Panc1 (cell line): Measurements from ENCODE around the gene LIMCH1. TPM values are rescaled to one million over a fixed set of nuclear protein-coding genes. Genes with fewer than 3 reads are reported as not detected.

Experiments used
- ATAC-seq: fragments of 200-7000 bp; cut with Tn5 transposase; 2 replicates; pipeline ENCODE4 v1.9.1; 2020; ENCODE audit warnings: mild to moderate bottlenecking, moderate library complexity
- BruUV-seq: library from RNA; stranded (reverse); fragments of 400-500 nt; replicated peaks from 2 replicates; lab custom pipeline; 2021; lab: Mats Ljungman, UMichigan
- CTCF ChIA-PET: fragments of 300-600 bp; sonication (Branson Sonifier 250); formaldehyde crosslinking; loops from one replicate; lab custom pipeline; 2022; ENCODE audit warnings: antibody characterized with exemption; lab: Charles Lee
- POLR2A ChIA-PET: fragments of 300-600 bp; sonication (Branson Sonifier 250); formaldehyde crosslinking; loops from one replicate; lab custom pipeline; 2022; ENCODE audit warnings: antibody characterized with exemption; lab: Charles Lee
- DNase-seq: peaks from one replicate; pipeline ENCODE4 v3.0.0-alpha.2; 2010; ENCODE audit warnings: low read depth, low spot score
- H3K27ac ChIP-seq: 2 replicates; pipeline ENCODE4 v1.5.1; 2011; ENCODE audit warnings: mild to moderate bottlenecking, low read length, inconsistent platforms
- H3K27me3 ChIP-seq: fragments of 200-500 bp; sonication (Bioruptor generic); 2 replicates; pipeline ENCODE4 v1.6.0; 2014; ENCODE audit warnings: low read length, inconsistent platforms; ENCODE audit not compliant: control insufficient read depth, insufficient read depth
- H3K36me3 ChIP-seq: fragments of 200-500 bp; sonication (Bioruptor generic); 2 replicates; pipeline ENCODE4 v1.5.1; 2014; ENCODE audit warnings: inconsistent platforms, mild to moderate bottlenecking, low read length, moderate library complexity; ENCODE audit not compliant: control insufficient read depth, insufficient read depth
- H3K4me1 ChIP-seq: 2 replicates; pipeline ENCODE4 v1.5.1; 2011; ENCODE audit warnings: inconsistent platforms, mild to moderate bottlenecking, low read length, moderate library complexity; ENCODE audit not compliant: control insufficient read depth, insufficient read depth
- H3K4me3 ChIP-seq, 2 experiments: 2 replicates each; pipeline ENCODE4 v1.5.1; 2011 to 2012; ENCODE audit warnings: low read depth in 2 of 2, low read length in 2 of 2, mild to moderate bottlenecking in 2 of 2, inconsistent platforms in 1 of 2, moderate library complexity in 1 of 2
- H3K9me3 ChIP-seq: fragments of 200-500 bp; sonication (Bioruptor generic); 2 replicates; pipeline ENCODE4 v1.5.1; 2014; ENCODE audit warnings: low read depth, mild to moderate bottlenecking, inconsistent platforms, low read length, moderate library complexity; ENCODE audit not compliant: control insufficient read depth, insufficient read depth
- CTCF ChIP-seq: fragments of 450-650 bp; IDR thresholded peaks from 2 replicates; pipeline ENCODE4 v1.5.1; 2017; ENCODE audit warnings: mild to moderate bottlenecking
- POLR2AphosphoS5 ChIP-seq: IDR thresholded peaks from 2 replicates; pipeline ENCODE4 v1.6.1; 2012; ENCODE audit warnings: mild to moderate bottlenecking, low read depth, low read length, moderate library complexity
- REST ChIP-seq, 2 experiments: IDR thresholded peaks; 2 replicates each; pipeline ENCODE4 v1.6.1; 2011 to 2012; ENCODE audit warnings: low read depth in 2 of 2, control low read depth in 1 of 2, low read length in 1 of 2, mild to moderate bottlenecking in 1 of 2, moderate library complexity in 1 of 2; ENCODE audit not compliant: insufficient read depth in 1 of 2
- SIN3A ChIP-seq: IDR thresholded peaks from 2 replicates; pipeline ENCODE4 v1.6.1; 2012; ENCODE audit warnings: low read depth, mild to moderate bottlenecking, low read length, moderate library complexity, borderline replicate concordance; ENCODE audit not compliant: insufficient read depth
- TCF7L2 ChIP-seq: IDR thresholded peaks from 2 replicates; pipeline ENCODE4 v1.6.1; 2011; ENCODE audit warnings: mild to moderate bottlenecking, low read depth, low read length, inconsistent platforms
- in situ Hi-C: cut with HindIII; loops from 2 replicates; pipeline ENCODE4 v1.10.0; 2016; ENCODE audit warnings: low sequenced_read_pairs, low pct_unique_long_range_greater_than_20kb
- intact Hi-C: fragments of 100-400 bp; cut with micrococcal nuclease; formaldehyde crosslinking; loops from one replicate; pipeline ENCODE4 v1.10.0; 2022; ENCODE audit not compliant: unreplicated experiment
- total RNA-seq: library from RNA; stranded (reverse); gene quantifications from one replicate; pipeline ENCODE4 v1.2.1, GENCODE V29; 2021; ENCODE audit not compliant: unreplicated experiment

The LIMCH1 gene
- total RNA-seq, 1 experiment from 2014 or later = 3.3 TPM

- no peaks in the 10 kb centered on the region for H3K4me1 ChIP-seq
- H3K27ac ChIP-seq = no peak overlapping the region
- no peaks in the 10 kb centered on the region for H3K27me3 ChIP-seq
- no TSS peak for BruUV-seq
- H3K36me3 ChIP-seq = no peaks in the 10 kb centered on the region
- intact Hi-C loops = no loop called here
- CTCF ChIA-PET = no interaction called here
- in situ Hi-C loops = no loop called here
- no peak for DNase-seq
- no peak overlapping the region for H3K4me3 ChIP-seq
- no peak for ATAC-seq
- POLR2A ChIA-PET = no interaction called here
- H3K9me3 ChIP-seq = no peaks in the 10 kb centered on the region
- TF ChIP-seq REST (IDR thresholded peaks at IDR 0.05; ENCODE audit: insufficient read depth in 1 of 2, low read depth in 2 of 2, low read length in 1 of 2) (no peak), CTCF (no peak), POLR2AphosphoS5 (no peak)
These were observed 23.0 kb upstream of the LIMCH1 start for GRCh38 chr4:41514766-41515481.

GRCh38 chr4:41517121-41517520 lies 20.8 kb upstream of the LIMCH1 start:
- DNase-seq (no peak), ATAC-seq (no peak)
- BruUV-seq = no TSS peak
- TF ChIP-seq POLR2AphosphoS5 (no peak), TCF7L2 (no peak), REST (IDR thresholded peaks at IDR 0.05; ENCODE audit: insufficient read depth in 1 of 2, low read depth in 2 of 2, low read length in 1 of 2) (no peak), SIN3A (no peak), CTCF (no peak)
- Histone ChIP-seq H3K27me3 (no peaks in the 10 kb centered on the region), H3K36me3 (no peaks in the 10 kb centered on the region), H3K9me3 (no peaks in the 10 kb centered on the region), H3K4me3 (no peak overlapping the region), H3K27ac (no peak overlapping the region), H3K4me1 (no peaks in the 10 kb centered on the region)
- POLR2A ChIA-PET = no interaction called here
- intact Hi-C loops = no loop called here
- in situ Hi-C loops = no loop called here
- CTCF ChIA-PET = no interaction called here
